Measurements from ENCODE around the gene PAXX.

PAXX gene

DNA sequence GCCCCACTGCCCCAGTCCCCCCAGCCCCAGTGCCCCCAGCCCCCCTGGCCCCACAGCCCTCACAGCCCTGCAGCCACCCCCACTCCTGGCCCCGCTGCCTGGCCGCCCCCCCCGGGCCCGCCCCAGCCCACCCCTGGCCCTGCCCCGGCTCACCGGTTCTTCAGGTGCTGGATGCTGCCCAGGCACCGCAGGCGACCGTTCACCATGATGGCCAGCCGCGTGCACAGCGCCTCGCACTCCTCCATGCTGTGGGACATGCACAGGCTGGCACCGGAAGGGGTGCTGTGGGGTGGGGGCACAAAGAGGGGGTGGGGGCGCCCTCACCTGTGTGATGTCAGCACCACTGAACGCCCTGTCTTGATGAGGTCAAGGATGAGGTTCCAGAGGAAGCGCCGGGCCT, 17.0 kb downstream of the PAXX start:
- H3K4me1 ChIP-seq (ENCODE audit: control insufficient read depth, insufficient read depth, low read length): no peaks in the 10 kb centered on the region

DNA sequence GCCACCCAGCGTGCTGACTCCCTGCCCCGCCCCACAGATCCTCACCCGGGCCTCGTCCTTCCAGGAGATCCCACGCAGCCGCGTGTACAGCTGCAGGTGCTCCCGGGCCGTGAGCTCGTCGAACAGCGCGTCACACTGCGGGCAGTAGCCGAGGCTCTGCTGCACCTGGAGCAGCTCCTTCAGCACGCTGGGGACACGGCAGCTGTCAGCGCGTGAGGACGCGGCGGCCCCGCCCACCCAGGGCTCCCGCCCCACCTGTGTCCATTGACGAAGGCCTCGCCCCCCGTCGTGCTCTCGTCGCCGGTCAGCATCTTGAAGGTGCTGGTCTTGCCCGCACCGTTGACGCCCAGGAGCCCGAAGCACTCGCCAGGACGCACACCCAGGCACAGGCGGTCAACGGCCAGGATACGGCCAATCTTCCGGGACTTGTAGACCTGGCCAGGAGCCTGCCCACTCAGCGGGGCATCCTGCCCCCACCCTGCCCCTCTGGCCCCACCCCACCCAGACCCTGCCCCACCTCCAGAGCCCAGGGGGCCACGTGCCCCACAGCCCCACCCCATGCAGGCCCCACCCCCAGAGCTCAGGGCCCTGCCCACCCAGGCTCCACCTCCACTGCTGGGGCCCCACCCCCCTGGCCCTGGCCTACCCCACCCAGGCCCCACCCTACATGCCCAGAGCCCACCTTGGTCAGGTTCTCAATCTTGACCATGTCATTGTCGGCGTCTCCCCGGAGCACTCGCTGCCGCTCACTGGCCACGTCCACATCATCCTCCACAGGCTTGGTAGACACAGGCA, 17.9 kb downstream of the PAXX start:
- Histone ChIP-seq H3K9ac (ENCODE audit: low read length) (no peak overlapping the region), H3K4me1 (ENCODE audit: control insufficient read depth, insufficient read depth, low read length) (no peaks in the 10 kb centered on the region), H3K27ac (ENCODE audit: low read depth, low read length) (no peak overlapping the region), H3K4me3 (ENCODE audit: low read length) (no peak overlapping the region), H3K36me3 (ENCODE audit: control insufficient read depth, insufficient read depth, low read length) (no peaks in the 10 kb centered on the region), H3K27me3 (ENCODE audit: control insufficient read depth, insufficient read depth, low read length) (no peaks in the 10 kb centered on the region)

More for the DNA sequence above, 17.0 kb downstream of the PAXX start:
- no peaks in the 10 kb centered on the region for H3K27me3 ChIP-seq (ENCODE audit: control insufficient read depth, insufficient read depth, low read length)
- no peaks in the 10 kb centered on the region for H3K36me3 ChIP-seq (ENCODE audit: control insufficient read depth, insufficient read depth, low read length)
- no peak overlapping the region for H3K9ac ChIP-seq (ENCODE audit: low read length)
- H3K27ac ChIP-seq (ENCODE audit: low read depth, low read length): no peak overlapping the region
- H3K4me3 ChIP-seq (ENCODE audit: low read length): no peak overlapping the region

DNA sequence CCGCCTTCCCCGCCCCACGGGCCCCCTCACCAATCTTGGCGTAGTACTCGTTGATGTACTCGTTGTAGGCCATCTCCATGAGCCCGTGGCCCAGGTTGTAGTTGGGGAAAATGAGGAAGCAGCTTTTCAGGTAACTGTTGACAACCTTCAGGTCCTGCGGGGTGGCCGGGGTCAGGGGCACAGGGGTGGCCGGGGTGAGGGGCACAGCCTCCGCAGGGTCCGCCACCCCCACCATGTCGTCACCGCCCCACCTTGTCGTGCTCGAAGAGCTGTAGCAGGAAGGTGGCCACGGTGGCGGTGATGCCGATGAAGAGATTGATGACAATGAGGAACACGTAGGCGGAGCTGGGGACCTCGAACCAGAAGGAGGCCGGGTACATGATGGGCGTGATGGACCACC, 18.9 kb downstream of the PAXX start:
- H3K4me3 ChIP-seq (ENCODE audit: low read length): no peak overlapping the region
- no peaks in the 10 kb centered on the region for H3K27me3 ChIP-seq (ENCODE audit: control insufficient read depth, insufficient read depth, low read length)
- H3K27ac ChIP-seq (ENCODE audit: low read depth, low read length): no peak overlapping the region
- H3K9ac ChIP-seq (ENCODE audit: low read length): no peak overlapping the region
- no peaks in the 10 kb centered on the region for H3K4me1 ChIP-seq (ENCODE audit: control insufficient read depth, insufficient read depth, low read length)
- peaks cover 5% of the 10 kb centered on the region for H3K36me3 ChIP-seq (ENCODE audit: control insufficient read depth, insufficient read depth, low read length)

DNA sequence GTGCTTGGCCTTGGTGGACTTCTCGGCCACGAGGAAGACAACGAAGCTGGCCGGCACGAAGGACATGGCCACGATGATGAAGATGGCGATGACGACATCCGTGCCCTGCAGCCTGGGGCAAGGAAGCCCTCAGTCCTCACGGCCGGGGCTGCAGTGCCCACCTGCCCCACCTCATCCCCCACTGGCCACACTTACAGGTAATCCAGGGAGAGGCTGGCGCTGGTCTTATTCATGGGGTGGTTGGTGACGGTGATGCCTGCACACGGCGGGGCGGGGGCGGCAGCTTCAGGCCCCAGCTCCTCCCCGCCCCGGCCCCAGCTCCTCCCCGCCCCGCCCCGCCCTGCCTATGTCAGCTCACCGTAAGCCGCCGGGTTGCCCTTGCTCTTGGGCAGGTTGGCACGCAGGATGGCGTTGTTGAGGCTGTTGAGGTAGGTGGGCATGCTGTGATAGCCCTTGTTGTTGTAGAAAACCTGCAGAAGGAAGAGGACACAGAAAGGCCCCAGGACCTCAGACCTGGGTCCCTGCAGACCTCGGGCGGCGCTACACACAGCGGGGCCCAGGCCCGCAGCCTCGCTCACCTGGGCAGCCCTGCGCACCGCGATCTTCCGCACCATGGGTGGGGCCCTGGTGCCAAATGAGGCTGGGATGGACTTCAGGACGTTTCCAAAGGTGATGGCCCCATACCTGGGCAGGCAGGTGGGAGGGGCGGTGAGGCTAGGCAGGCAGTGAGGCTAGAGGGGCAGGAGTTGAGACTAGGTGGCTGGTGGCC, 19.9 kb downstream of the PAXX start:
- Histone ChIP-seq H3K9ac (ENCODE audit: low read length) (no peak overlapping the region), H3K4me1 (ENCODE audit: control insufficient read depth, insufficient read depth, low read length) (no peaks in the 10 kb centered on the region), H3K36me3 (ENCODE audit: control insufficient read depth, insufficient read depth, low read length) (peaks cover 8% of the 10 kb centered on the region), H3K27me3 (ENCODE audit: control insufficient read depth, insufficient read depth, low read length) (no peaks in the 10 kb centered on the region), H3K27ac (ENCODE audit: low read depth, low read length) (no peak overlapping the region), H3K4me3 (ENCODE audit: low read length) (no peak overlapping the region)

DNA sequence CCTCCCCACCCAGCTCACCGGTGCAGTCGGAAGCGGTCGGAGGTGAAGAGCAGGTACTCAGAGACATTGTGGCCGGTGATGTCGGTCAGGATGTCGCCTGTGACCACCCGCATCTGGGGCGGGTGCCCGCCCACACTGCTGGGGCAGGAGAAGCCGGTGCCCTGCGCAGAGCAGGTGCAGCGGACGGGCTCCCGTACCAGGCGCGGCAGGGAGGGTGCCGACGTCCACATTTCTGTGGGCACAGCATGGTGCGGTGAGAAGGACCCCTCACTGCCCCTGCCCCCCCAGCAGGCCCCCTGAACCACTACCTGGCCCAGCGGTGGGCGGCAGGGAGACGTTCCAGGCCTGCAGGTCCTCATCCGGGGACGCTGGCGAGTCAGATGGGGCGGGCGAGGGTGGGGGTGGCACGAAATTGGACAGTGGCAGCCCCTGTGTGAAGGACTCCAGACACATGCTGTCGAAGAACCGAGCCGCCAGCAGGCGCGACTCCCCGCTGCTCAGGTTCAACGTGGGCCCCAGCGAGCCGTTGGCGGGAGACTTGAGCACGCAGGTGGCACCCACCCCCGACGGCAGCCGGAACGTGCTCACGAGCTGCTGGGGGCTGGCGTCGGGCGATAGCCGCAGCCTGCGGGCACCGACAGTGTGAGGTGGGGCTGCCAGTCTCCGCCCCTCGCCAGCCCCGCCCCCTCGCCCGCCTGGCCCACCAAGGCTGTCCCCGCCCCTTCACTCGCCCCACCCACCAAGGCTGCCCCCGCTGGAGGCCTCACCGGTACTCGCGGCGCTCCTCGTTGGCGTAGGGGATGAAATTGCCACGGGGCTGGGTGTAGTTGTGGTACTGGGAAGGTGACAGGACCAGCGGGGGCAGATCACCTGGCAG, 20.7 kb downstream of the PAXX start:
- peaks cover 8% of the 10 kb centered on the region for H3K36me3 ChIP-seq (ENCODE audit: control insufficient read depth, insufficient read depth, low read length)
- H3K4me3 ChIP-seq (ENCODE audit: low read length): no peak overlapping the region
- H3K27me3 ChIP-seq (ENCODE audit: control insufficient read depth, insufficient read depth, low read length): no peaks in the 10 kb centered on the region
- H3K9ac ChIP-seq (ENCODE audit: low read length): no peak overlapping the region
- no peak overlapping the region for H3K27ac ChIP-seq (ENCODE audit: low read depth, low read length)
- no peaks in the 10 kb centered on the region for H3K4me1 ChIP-seq (ENCODE audit: control insufficient read depth, insufficient read depth, low read length)

DNA sequence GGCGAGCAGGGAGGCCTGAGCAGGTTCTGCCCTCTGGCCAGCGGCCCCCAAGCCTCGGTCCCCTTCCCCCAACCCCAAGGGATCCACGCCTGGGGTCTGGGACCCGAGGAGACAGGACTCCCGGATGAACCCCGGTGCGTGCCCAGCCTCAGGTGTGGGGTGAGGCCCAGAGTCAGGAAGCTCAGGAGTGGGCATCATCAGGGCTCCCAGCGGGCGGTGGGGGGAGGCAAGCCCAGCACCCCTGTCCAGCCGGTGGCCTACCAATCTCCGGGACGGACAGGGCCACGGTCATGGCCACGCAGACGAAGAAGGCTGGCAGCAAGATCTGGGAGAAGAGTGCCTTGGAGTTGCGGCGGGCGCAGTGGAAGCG, 21.3 kb downstream of the PAXX start:
- Histone ChIP-seq H3K27ac (ENCODE audit: low read depth, low read length) (no peak overlapping the region), H3K36me3 (ENCODE audit: control insufficient read depth, insufficient read depth, low read length) (peaks cover 8% of the 10 kb centered on the region)

DNA sequence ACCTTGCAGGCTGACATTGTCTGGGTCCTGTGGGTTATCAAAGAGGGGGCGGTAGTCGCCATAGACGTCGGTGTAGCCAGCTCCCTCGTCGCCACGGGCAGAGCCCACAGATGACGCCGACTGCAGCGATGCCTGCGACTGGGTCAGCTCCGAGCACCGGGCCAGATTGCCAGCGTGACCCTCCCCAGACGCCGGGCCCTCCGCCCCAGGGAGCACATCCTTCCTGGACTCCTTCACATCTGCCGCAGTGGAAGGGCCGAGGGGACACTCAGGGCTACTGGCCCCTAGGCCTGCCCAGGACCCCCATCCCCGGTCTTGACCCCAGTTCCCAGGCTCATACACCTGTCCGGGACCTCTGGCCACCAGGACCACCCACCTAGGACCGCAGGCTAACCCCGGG, 21.9 kb downstream of the PAXX start:
- H3K36me3 ChIP-seq (ENCODE audit: control insufficient read depth, insufficient read depth, low read length): peaks cover 8% of the 10 kb centered on the region
- no peak overlapping the region for H3K27ac ChIP-seq (ENCODE audit: low read depth, low read length)
- no peaks in the 10 kb centered on the region for H3K4me1 ChIP-seq (ENCODE audit: control insufficient read depth, insufficient read depth, low read length)
- H3K27me3 ChIP-seq (ENCODE audit: control insufficient read depth, insufficient read depth, low read length): no peaks in the 10 kb centered on the region
- H3K4me3 ChIP-seq (ENCODE audit: low read length): no peak overlapping the region
- no peak overlapping the region for H3K9ac ChIP-seq (ENCODE audit: low read length)

More for the DNA sequence above, 21.3 kb downstream of the PAXX start:
- H3K9ac ChIP-seq (ENCODE audit: low read length): no peak overlapping the region
- no peaks in the 10 kb centered on the region for H3K4me1 ChIP-seq (ENCODE audit: control insufficient read depth, insufficient read depth, low read length)
- no peak overlapping the region for H3K4me3 ChIP-seq (ENCODE audit: low read length)
- no peaks in the 10 kb centered on the region for H3K27me3 ChIP-seq (ENCODE audit: control insufficient read depth, insufficient read depth, low read length)

DNA sequence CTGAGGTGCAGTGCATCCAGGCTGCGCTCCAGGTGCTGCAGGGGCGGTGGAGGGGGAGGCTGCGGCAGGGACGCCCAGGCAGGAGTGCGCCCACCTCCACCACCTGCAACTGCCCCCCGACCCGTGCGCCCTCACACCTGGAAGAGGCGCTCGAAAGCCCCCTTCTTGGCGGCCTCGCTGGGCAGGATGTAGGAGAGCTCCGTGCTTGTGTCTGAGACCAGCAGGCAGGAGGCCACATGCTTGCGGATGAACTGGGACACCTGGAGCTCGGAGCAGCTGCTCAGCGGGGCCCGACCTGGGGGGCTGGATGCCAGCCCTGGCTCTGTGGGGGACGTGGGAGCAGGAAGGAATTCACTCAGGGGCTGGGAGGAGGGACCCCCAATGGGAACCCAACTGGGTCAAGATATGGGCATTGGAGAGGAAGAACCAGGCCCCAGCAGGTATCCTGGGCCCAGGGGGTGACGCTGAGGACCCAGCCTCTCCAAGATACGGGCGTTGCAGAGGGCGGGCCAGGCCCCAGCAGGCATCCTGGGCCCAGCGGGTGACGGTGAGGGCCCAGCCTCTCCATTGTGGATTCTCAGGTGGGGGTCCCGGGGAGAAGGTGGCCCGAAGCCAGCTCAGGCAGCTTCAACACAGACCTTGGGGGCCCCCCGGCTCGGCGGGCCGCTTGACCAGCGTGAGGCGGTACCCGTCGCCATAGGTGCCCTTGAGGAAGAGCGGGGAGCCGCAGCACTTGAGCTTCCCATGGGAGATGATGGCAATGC, 22.7 kb downstream of the PAXX start:
- Histone ChIP-seq H3K27ac (ENCODE audit: low read depth, low read length) (no peak overlapping the region), H3K36me3 (ENCODE audit: control insufficient read depth, insufficient read depth, low read length) (peaks cover 8% of the 10 kb centered on the region), H3K4me3 (ENCODE audit: low read length) (no peak overlapping the region), H3K4me1 (ENCODE audit: control insufficient read depth, insufficient read depth, low read length) (no peaks in the 10 kb centered on the region), H3K9ac (ENCODE audit: low read length) (no peak overlapping the region), H3K27me3 (ENCODE audit: control insufficient read depth, insufficient read depth, low read length) (no peaks in the 10 kb centered on the region)

DNA sequence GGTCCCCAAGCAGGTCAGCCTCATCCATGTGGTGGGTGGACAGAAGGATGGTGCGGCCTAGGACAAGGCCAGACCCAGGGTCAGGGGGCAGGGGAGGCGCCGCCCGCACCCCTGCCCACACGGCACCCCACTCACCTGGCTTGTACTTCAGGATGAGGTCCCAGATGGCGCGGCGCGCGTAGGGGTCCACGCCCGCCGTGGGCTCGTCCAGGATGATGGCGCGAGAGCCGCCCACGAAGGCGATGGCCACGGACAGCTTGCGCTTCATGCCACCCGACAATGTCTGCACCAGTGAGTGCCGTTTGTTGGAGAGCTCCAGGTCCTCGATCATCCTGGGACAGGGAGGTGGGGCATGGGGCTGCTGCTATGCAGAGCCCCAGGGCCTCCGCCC, 23.3 kb downstream of the PAXX start:
- no peaks in the 10 kb centered on the region for H3K27me3 ChIP-seq (ENCODE audit: control insufficient read depth, insufficient read depth, low read length)
- no peak overlapping the region for H3K9ac ChIP-seq (ENCODE audit: low read length)
- H3K36me3 ChIP-seq (ENCODE audit: control insufficient read depth, insufficient read depth, low read length): peaks cover 8% of the 10 kb centered on the region
- no peak overlapping the region for H3K27ac ChIP-seq (ENCODE audit: low read depth, low read length)
- no peaks in the 10 kb centered on the region for H3K4me1 ChIP-seq (ENCODE audit: control insufficient read depth, insufficient read depth, low read length)
- no peak overlapping the region for H3K4me3 ChIP-seq (ENCODE audit: low read length)

DNA sequence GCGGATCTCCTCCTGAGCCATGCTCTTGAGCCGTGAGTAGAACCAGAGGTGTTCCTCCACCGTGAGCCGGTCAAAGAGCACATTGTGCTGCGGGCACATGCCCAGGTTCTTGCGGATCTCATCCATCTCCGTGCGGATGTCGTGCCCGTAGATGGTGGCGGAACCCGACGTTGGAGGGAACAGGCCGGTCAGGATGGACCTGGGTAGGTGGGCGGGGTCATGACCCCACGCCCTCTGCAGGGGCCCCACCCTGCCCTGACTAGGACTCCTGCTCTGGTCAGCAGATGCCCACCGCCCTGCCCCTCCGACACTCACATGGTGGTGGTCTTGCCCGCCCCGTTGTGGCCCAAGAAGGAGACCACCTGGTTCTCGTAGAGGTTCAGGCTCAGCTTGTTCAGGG, 23.8 kb downstream of the PAXX start:
- no peaks in the 10 kb centered on the region for H3K27me3 ChIP-seq (ENCODE audit: control insufficient read depth, insufficient read depth, low read length)
- no peak overlapping the region for H3K4me3 ChIP-seq (ENCODE audit: low read length)
- no peak overlapping the region for H3K9ac ChIP-seq (ENCODE audit: low read length)
- no peaks in the 10 kb centered on the region for H3K4me1 ChIP-seq (ENCODE audit: control insufficient read depth, insufficient read depth, low read length)
- peaks cover 8% of the 10 kb centered on the region for H3K36me3 ChIP-seq (ENCODE audit: control insufficient read depth, insufficient read depth, low read length)
- no peak overlapping the region for H3K27ac ChIP-seq (ENCODE audit: low read depth, low read length)

DNA sequence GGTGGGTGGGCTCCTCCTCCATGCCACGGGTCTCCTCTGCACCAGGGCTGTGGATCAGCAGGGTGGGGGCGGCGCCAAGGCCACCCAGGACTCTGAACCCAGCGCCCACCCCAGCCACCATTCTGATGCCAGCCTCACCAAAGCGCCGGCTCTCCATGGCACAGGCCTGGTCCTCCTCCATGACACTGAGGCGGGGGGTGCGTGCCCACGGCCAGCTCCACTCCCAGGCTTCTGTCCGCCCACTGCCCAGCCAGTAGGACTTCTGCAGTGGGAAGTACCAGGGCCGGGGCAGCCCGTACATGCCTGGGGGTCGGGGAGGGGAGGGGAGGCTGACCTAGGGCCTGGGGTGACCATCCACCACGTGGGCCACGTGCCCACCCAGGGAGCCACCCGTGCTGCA, 24.2 kb downstream of the PAXX start:
- Histone ChIP-seq H3K4me1 (ENCODE audit: control insufficient read depth, insufficient read depth, low read length) (no peaks in the 10 kb centered on the region), H3K36me3 (ENCODE audit: control insufficient read depth, insufficient read depth, low read length) (peaks cover 8% of the 10 kb centered on the region), H3K4me3 (ENCODE audit: low read length) (no peak overlapping the region), H3K27ac (ENCODE audit: low read depth, low read length) (no peak overlapping the region), H3K27me3 (ENCODE audit: control insufficient read depth, insufficient read depth, low read length) (no peaks in the 10 kb centered on the region), H3K9ac (ENCODE audit: low read length) (no peak overlapping the region)

DNA sequence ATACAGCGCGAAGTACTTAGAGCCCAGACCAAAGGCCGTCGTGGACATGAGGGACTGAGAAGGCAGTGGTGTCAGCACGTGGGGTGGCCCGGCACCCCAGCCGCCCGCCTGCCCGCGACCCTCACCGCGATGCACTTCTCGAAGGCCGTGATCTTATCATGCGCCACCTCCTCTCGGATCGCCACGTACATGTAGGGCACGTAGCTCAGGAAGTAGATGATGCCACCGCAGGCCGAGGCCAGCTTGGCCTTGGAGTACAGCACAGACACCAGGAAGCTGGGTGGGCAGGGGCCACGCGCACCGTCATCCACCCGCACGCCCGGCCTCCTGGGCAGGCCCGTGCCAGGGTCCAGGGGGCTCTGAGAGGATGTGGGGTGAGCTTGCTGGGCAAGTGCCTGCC, 24.8 kb downstream of the PAXX start:
- H3K4me1 ChIP-seq (ENCODE audit: control insufficient read depth, insufficient read depth, low read length): no peaks in the 10 kb centered on the region
- H3K27ac ChIP-seq (ENCODE audit: low read depth, low read length): no peak overlapping the region
- H3K9ac ChIP-seq (ENCODE audit: low read length): no peak overlapping the region
- H3K4me3 ChIP-seq (ENCODE audit: low read length): no peak overlapping the region
- H3K36me3 ChIP-seq (ENCODE audit: control insufficient read depth, insufficient read depth, low read length): peaks cover 8% of the 10 kb centered on the region
- no peaks in the 10 kb centered on the region for H3K27me3 ChIP-seq (ENCODE audit: control insufficient read depth, insufficient read depth, low read length)
